ENCODE data around the gene ZDHHC12. TPM values are rescaled to one million over a fixed set of nuclear protein-coding genes. Genes with fewer than 3 reads are reported as not detected.

Gene ZDHHC12
- total RNA-seq, 1 experiment from 2014 or later: 35.2 TPM

DNA sequence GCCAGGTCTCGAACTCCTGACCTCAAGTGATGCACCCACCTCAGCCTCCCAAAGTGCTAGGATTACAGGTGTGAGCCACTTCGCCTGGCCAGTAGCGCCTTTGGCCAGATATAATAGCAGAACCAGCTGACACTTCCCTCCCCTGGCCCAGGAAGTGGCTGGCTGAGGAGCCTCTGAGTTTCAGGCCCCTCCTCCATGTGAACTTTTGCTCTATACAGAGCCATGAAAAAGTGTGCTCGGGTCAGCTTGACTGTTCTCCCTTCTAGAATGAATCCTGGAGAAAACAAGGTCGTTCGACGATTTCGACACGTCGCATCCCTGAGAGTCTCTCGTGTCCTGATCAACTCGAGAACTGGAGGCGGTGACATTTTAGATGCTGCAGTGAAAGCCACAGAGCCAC lies 8.6 kb upstream of the ZDHHC12 start:
- CTCF ChIA-PET: no interaction called here
- H3K27ac ChIP-seq (ENCODE audit: low read depth, low read length, poor library complexity, severe bottlenecking): no peak overlapping the region
- intact Hi-C loops (cut with micrococcal nuclease; ENCODE audit: unreplicated experiment): loop anchor here (5.0 kb wide), 1 partner anchor 195 kb away; no protein-coding TSS in a partner anchor
- TF ChIP-seq, protein P1, sequence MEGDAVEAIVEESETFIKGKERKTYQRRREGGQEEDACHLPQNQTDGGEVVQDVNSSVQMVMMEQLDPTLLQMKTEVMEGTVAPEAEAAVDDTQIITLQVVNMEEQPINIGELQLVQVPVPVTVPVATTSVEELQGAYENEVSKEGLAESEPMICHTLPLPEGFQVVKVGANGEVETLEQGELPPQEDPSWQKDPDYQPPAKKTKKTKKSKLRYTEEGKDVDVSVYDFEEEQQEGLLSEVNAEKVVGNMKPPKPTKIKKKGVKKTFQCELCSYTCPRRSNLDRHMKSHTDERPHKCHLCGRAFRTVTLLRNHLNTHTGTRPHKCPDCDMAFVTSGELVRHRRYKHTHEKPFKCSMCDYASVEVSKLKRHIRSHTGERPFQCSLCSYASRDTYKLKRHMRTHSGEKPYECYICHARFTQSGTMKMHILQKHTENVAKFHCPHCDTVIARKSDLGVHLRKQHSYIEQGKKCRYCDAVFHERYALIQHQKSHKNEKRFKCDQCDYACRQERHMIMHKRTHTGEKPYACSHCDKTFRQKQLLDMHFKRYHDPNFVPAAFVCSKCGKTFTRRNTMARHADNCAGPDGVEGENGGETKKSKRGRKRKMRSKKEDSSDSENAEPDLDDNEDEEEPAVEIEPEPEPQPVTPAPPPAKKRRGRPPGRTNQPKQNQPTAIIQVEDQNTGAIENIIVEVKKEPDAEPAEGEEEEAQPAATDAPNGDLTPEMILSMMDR (conservative IDR thresholded peaks at IDR 0.05; ENCODE audit: low read depth, low read length): no peak
- no peak for TF ChIP-seq EZH2 (IDR thresholded peaks at IDR 0.05; ENCODE audit: borderline replicate concordance, low read depth, low read length, poor library complexity, severe bottlenecking)
- peaks cover 10% of the 10 kb centered on the region for H3K4me1 ChIP-seq (ENCODE audit: insufficient read depth, low read length, poor library complexity, severe bottlenecking)
- no TSS peak for BruUV-seq (replicated peaks)
- DNase-seq (ENCODE audit: low spot score): no peak
- H3K27me3 ChIP-seq (replicated peaks; ENCODE audit: insufficient read depth, low read depth, low read length, poor library complexity): no peaks in the 10 kb centered on the region
- H3K36me3 ChIP-seq (ENCODE audit: insufficient read depth, low read length, poor library complexity, severe bottlenecking): no peaks in the 10 kb centered on the region
- no peaks in the 10 kb centered on the region for H3K9me3 ChIP-seq (ENCODE audit: low read depth, low read length, poor library complexity, severe bottlenecking)
- no peak overlapping the region for H3K4me3 ChIP-seq (ENCODE audit: low read depth, low read length, poor library complexity, severe bottlenecking)
- POLR2A ChIA-PET (ENCODE audit: low non-redundant PET): no interaction called here

DNA sequence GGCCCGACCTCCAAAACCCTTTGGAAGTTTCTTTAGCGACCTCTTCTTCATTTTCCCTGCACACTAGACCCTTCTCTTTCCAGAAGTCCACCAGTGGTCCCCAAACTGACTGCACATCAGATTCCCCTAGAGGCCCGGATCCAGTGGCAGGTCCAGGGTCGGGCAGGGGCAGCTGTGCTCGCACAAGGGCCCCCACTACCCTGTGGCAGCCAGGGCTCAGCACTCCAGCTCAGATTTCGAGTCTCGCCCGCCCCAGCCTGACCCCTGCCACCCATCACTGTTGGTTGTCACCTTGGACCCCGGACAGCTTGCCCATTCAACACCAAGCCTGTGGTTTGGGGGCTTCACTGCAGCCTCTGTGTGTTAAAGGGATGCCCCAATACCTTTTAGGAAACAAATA lies 7.8 kb upstream of the ZDHHC12 start:
- POLR2A ChIA-PET (ENCODE audit: low non-redundant PET): no interaction called here
- TF ChIP-seq, protein P1 (conservative IDR thresholded peaks at IDR 0.05; ENCODE audit: low read depth, low read length): no peak
- TF ChIP-seq EZH2 (IDR thresholded peaks at IDR 0.05; ENCODE audit: borderline replicate concordance, low read depth, low read length, poor library complexity, severe bottlenecking): no peak
- CTCF ChIA-PET: no interaction called here
- H3K36me3 ChIP-seq (ENCODE audit: insufficient read depth, low read length, poor library complexity, severe bottlenecking): no peaks in the 10 kb centered on the region
- H3K4me3 ChIP-seq (ENCODE audit: low read depth, low read length, poor library complexity, severe bottlenecking): no peak overlapping the region
- intact Hi-C loops (cut with micrococcal nuclease; ENCODE audit: unreplicated experiment): loop anchor here (5.0 kb wide), 1 partner anchor 196 kb away; no protein-coding TSS in a partner anchor
- no peaks in the 10 kb centered on the region for H3K9me3 ChIP-seq (ENCODE audit: low read depth, low read length, poor library complexity, severe bottlenecking)
- no peaks in the 10 kb centered on the region for H3K27me3 ChIP-seq (replicated peaks; ENCODE audit: insufficient read depth, low read depth, low read length, poor library complexity)
- H3K27ac ChIP-seq (ENCODE audit: low read depth, low read length, poor library complexity, severe bottlenecking): no peak overlapping the region
- H3K4me1 ChIP-seq (ENCODE audit: insufficient read depth, low read length, poor library complexity, severe bottlenecking): peaks cover 10% of the 10 kb centered on the region
- BruUV-seq (replicated peaks): no TSS peak
- DNase-seq (ENCODE audit: low spot score): no peak

DNA sequence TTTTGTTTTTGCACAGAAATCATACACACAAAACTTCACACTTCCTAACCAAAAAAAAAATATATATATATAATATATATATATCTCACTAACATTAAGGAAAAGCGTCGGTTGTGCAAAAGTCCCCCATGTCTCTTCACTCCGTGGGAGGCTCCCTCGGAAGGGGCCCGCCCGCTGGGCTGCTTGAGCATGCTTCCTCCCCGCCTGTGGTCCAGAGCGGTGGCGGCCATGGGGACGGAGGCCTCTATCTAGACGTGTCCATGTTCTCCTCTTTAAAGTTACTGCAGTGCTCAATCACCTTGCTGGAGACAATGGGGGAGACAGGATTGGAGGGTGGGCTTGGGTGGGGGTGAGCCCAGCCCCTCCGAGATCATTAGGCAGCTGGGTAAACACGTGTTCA lies 7.2 kb upstream of the ZDHHC12 start:
- intact Hi-C loops (cut with micrococcal nuclease; ENCODE audit: unreplicated experiment): loop anchor here (5.0 kb wide), 1 partner anchor 196 kb away; no protein-coding TSS in a partner anchor
- peaks cover 13% of the 10 kb centered on the region for H3K4me1 ChIP-seq (ENCODE audit: insufficient read depth, low read length, poor library complexity, severe bottlenecking)
- no TSS peak for BruUV-seq (replicated peaks)
- no peak for DNase-seq (ENCODE audit: low spot score)
- H3K4me3 ChIP-seq (ENCODE audit: low read depth, low read length, poor library complexity, severe bottlenecking): no peak overlapping the region
- H3K27me3 ChIP-seq (replicated peaks; ENCODE audit: insufficient read depth, low read depth, low read length, poor library complexity): no peaks in the 10 kb centered on the region
- ChIA-PET POLR2A (ENCODE audit: low non-redundant PET) (no interaction called here), CTCF (no interaction called here)
- H3K27ac ChIP-seq (ENCODE audit: low read depth, low read length, poor library complexity, severe bottlenecking): no peak overlapping the region
- no peaks in the 10 kb centered on the region for H3K9me3 ChIP-seq (ENCODE audit: low read depth, low read length, poor library complexity, severe bottlenecking)
- no peaks in the 10 kb centered on the region for H3K36me3 ChIP-seq (ENCODE audit: insufficient read depth, low read length, poor library complexity, severe bottlenecking)
- TF ChIP-seq, protein P1 (conservative IDR thresholded peaks at IDR 0.05; ENCODE audit: low read depth, low read length): no peak
- no peak for TF ChIP-seq EZH2 (IDR thresholded peaks at IDR 0.05; ENCODE audit: borderline replicate concordance, low read depth, low read length, poor library complexity, severe bottlenecking)

Measured in A673 (cell line).